HCT116 (cell line): ENCODE measurements around the gene ABTB1.

ENCODE experiments used
- CBX3 ChIP-seq: IDR thresholded peaks from 2 replicates; pipeline ENCODE4 v1.6.1; 2012; ENCODE audit warnings: low read depth
- CEBPB ChIP-seq: IDR thresholded peaks from 2 replicates; pipeline ENCODE4 v1.6.1; 2012; ENCODE audit warnings: low read depth
- CTCF ChIP-seq, 3 experiments: fragments of 200-600 bp in 1 of 3; sonication (generic) in 1 of 3; IDR thresholded peaks in 2 of 3; conservative IDR thresholded peaks in 1 of 3; 2 replicates each; pipeline ENCODE4 v1.5.1; 2012 to 2017; ENCODE audit warnings: low read depth in 2 of 3, low read length in 2 of 3, antibody characterized with exemption in 1 of 3, borderline replicate concordance in 1 of 3, control low read depth in 1 of 3, mild to moderate bottlenecking in 1 of 3, mixed read lengths in 1 of 3, mixed run types in 1 of 3, moderate library complexity in 1 of 3; ENCODE audit not compliant: insufficient read depth in 1 of 3
- EGR1 ChIP-seq: IDR thresholded peaks from 2 replicates; pipeline ENCODE4 v1.6.1; 2012; ENCODE audit warnings: low read depth
- ELF1 ChIP-seq: IDR thresholded peaks from 2 replicates; pipeline ENCODE4 v1.6.1; 2012; ENCODE audit warnings: low read depth, borderline replicate concordance
- EZH2 ChIP-seq: fragments of 200-600 bp; sonication (generic); IDR thresholded peaks from 2 replicates; pipeline ENCODE4 v1.6.1; 2017; ENCODE audit warnings: antibody characterized with exemption, mixed run types
- EZH2phosphoT487 ChIP-seq: fragments of 200-600 bp; IDR thresholded peaks from 2 replicates; pipeline ENCODE4 v1.6.1; 2018; ENCODE audit warnings: antibody characterized with exemption, borderline replicate concordance
- FOSL1 ChIP-seq: IDR thresholded peaks from 2 replicates; pipeline ENCODE4 v1.6.1; 2012; ENCODE audit warnings: low read depth
- POLR2A ChIP-seq: IDR thresholded peaks from 2 replicates; pipeline ENCODE4 v1.7.0; 2011; ENCODE audit warnings: borderline replicate concordance; ENCODE audit not compliant: insufficient read depth, insufficient read length; ENCODE audit errors: extremely low read depth

- TF ChIP-seq POLR2A (no peak), CTCF (IDR thresholded peaks at IDR 0.05 in 2 of 3, conservative IDR thresholded peaks at IDR 0.05 in 1 of 3; ENCODE audit: borderline replicate concordance in 1 of 3, insufficient read depth in 1 of 3, low read depth in 2 of 3, low read length in 2 of 3) (no peak), EGR1 (no peak), EZH2phosphoT487 (no peak), FOSL1 (no peak), CBX3 (no peak), EZH2 (no peak), ELF1 (no peak), CEBPB (no peak)
Observed at GRCh38 chr3:127644641-127645370, 27.9 kb upstream of the ABTB1 start.
